Psoas muscle (tissue), 8 donors: ENCODE results near the gene DDAH1. TPM values are rescaled to one million over a fixed set of nuclear protein-coding genes. Genes with fewer than 3 reads are reported as not detected.
A peak's percentile ranks its signal among the peaks of the same experiment; 100 is the strongest.

Experiments used
- ATAC-seq, 4 donors: fragments of 200-7000 bp; cut with Tn5 transposase; one replicate each; pipeline ENCODE4 v1.9.1; 2020; ENCODE audit warnings: moderate library complexity in 3 of 4, mild to moderate bottlenecking in 2 of 4
- DNase-seq, 2 donors: peaks; one replicate each; pipeline ENCODE4 v3.0.0-alpha.2; 2020
- H3K27ac ChIP-seq: fragments of 200-600 bp; one replicate; pipeline ENCODE4 v1.8.0; 2022
- H3K27me3 ChIP-seq, 3 donors: fragments of 200-600 bp in 1 of 3; one replicate each; pipeline versions ENCODE4 v1.6.1 to v1.8.0; 2013 to 2022; ENCODE audit warnings: low read length in 2 of 3, mild to moderate bottlenecking in 2 of 3, moderate library complexity in 1 of 3; ENCODE audit not compliant: insufficient read depth in 3 of 3
- H3K36me3 ChIP-seq, 2 donors: fragments of 200-600 bp in 1 of 2; one replicate each; pipeline versions ENCODE4 v1.6.1 to v1.8.0; 2013 to 2022; ENCODE audit warnings: low read depth in 1 of 2, mild to moderate bottlenecking in 1 of 2, moderate library complexity in 1 of 2; ENCODE audit not compliant: insufficient read depth in 1 of 2
- H3K4me1 ChIP-seq: fragments of 200-600 bp; one replicate; pipeline ENCODE4 v1.8.0; 2022
- H3K4me3 ChIP-seq: fragments of 200-600 bp; one replicate; pipeline ENCODE4 v1.8.0; 2022; ENCODE audit warnings: mild to moderate bottlenecking
- H3K9me3 ChIP-seq: fragments of 200-600 bp; one replicate; pipeline ENCODE4 v1.8.0; 2022
- CTCF ChIP-seq: fragments of 200-600 bp; IDR thresholded peaks from one replicate; pipeline ENCODE4 v1.8.0; 2022; ENCODE audit warnings: antibody characterized with exemption
- WGBS, 3 donors: extraction: QIAGEN DNeasy Blood & Tissue Kit; methylation state at CpG; one replicate each; pipeline versions ENCODE4 v1.1.6 to v1.1.7; 2013; 5-methylcytosine and 5-hydroxymethylcytosine counted together
- intact Hi-C, 2 donors: fragments of 100-400 bp; cut with DNase I; formaldehyde crosslinking; loops; one replicate each; pipeline versions ENCODE4 v1.11.0 to v1.14.2; 2022
- polyA plus RNA-seq, 3 donors: library from polyadenylated mRNA; stranded (reverse); fragments of 200-250 nt; gene quantifications; one replicate each; pipeline ENCODE4 v1.2.3, GENCODE V29; 2013
- total RNA-seq, 4 donors: library from RNA; stranded (reverse); fragmentation: NEBNext Ultra II Directional in 2 of 4; extraction: Animal tissue kit (Norgen Biotek cat#: 25700) in 2 of 4; gene quantifications; one replicate each; pipeline versions ENCODE4 v1.2.1 to v1.2.4, GENCODE V29; 2021 to 2023
- donor health status: healthy with polysubstance abuse.
- donor health status: DM: no; HTN: no; CAD: no; lungs with moderate emphysema.
- donor health status: Bipolar disorder and iron deficiency.
- donor health status: healthy.
- donor health status: DM: yes; HTN: yes; CAD: no.
- donor health status: DM: no; HTN: no; CAD: no.
- donor health status: DM: no; HTN: no; CAD: no.
- donor health status: DM: yes; HTN: yes; CAD: no.

DDAH1 gene
- total and polyA plus RNA-seq, 7 donors = 2.1 to 53.6 (median 8.2) TPM

GRCh38 chr1:85319491-85319890 lies 145.5 kb downstream of the DDAH1 start:
- TF ChIP-seq CTCF = no peak
- H3K9me3 ChIP-seq = no peaks in the 10 kb centered on the region
- no peak for DNase-seq
- WGBS, 3 donors = 82 to 89% (median 82%) methylated on average over 3 of the region's 3 CpGs
- intact Hi-C loops = no loop called here
- H3K27ac ChIP-seq = no peak overlapping the region
- H3K36me3 ChIP-seq = no peaks in the 10 kb centered on the region
- no peak overlapping the region for H3K4me3 ChIP-seq
- ATAC-seq = no peak
- H3K4me1 ChIP-seq = peaks cover 18% of the 10 kb centered on the region
- no peaks in the 10 kb centered on the region for H3K27me3 ChIP-seq

- Histone ChIP-seq H3K9me3 (no peaks in the 10 kb centered on the region), H3K36me3 (no peaks in the 10 kb centered on the region), H3K27ac (no peak overlapping the region), H3K4me3 (no peak overlapping the region), H3K4me1 (peaks cover 31% of the 10 kb centered on the region), H3K27me3 (no peaks in the 10 kb centered on the region)
- no peak for TF ChIP-seq CTCF
- no peak for ATAC-seq
- intact Hi-C loops = no loop called here
- 91 to 94% (median 93%) methylated on average over 1 of the region's 1 CpG for WGBS, 3 donors
- no peak for DNase-seq
Observed at GRCh38 chr1:85318217-85318616, 146.7 kb downstream of the DDAH1 start.

- H3K4me3 ChIP-seq = no peak overlapping the region
- no peaks in the 10 kb centered on the region for H3K27me3 ChIP-seq
- intact Hi-C loops = no loop called here
- H3K27ac ChIP-seq = no peak overlapping the region
- H3K4me1 ChIP-seq = peaks cover 31% of the 10 kb centered on the region
- TF ChIP-seq CTCF = no peak
- WGBS, 3 donors = 58 to 70% (median 60%) methylated on average over 5 of the region's 5 CpGs
- DNase-seq (no peak), ATAC-seq (no peak)
- no peaks in the 10 kb centered on the region for H3K9me3 ChIP-seq
- H3K36me3 ChIP-seq = no peaks in the 10 kb centered on the region
Observed at GRCh38 chr1:85317560-85317959, 147.4 kb downstream of the DDAH1 start.

- Histone ChIP-seq H3K27ac (peak overlapping the region; percentile 89), H3K4me3 (no peak overlapping the region), H3K27me3 (no peaks in the 10 kb centered on the region), H3K36me3 (no peaks in the 10 kb centered on the region), H3K9me3 (no peaks in the 10 kb centered on the region), H3K4me1 (peaks cover 31% of the 10 kb centered on the region)
- TF ChIP-seq CTCF = no peak
- DNase-seq (no peak), ATAC-seq (no peak)
- intact Hi-C loops = no loop called here
- 95 to 98% (median 98%) methylated on average over 2 of the region's 2 CpGs for WGBS, 3 donors
Observed at GRCh38 chr1:85316321-85316720, 148.6 kb downstream of the DDAH1 start.

GRCh38 chr1:85315789-85316188 lies 149.2 kb downstream of the DDAH1 start:
- Histone ChIP-seq H3K27ac (peak overlapping the region; percentile 89), H3K27me3 (no peaks in the 10 kb centered on the region), H3K4me3 (no peak overlapping the region), H3K36me3 (no peaks in the 10 kb centered on the region), H3K4me1 (peaks cover 31% of the 10 kb centered on the region), H3K9me3 (no peaks in the 10 kb centered on the region)
- intact Hi-C loops = no loop called here
- no peak for TF ChIP-seq CTCF
- WGBS, 3 donors = 30 to 46% (median 33%) methylated on average over 8 of the region's 8 CpGs
- DNase-seq = no peak
- peak; percentile 60 to 88 (median 82) for ATAC-seq
